Gastroesophageal sphincter (tissue), 3 donors: ENCODE results near the gene OR52L1.

Experiments
- CTCF ChIP-seq, 4 experiments: fragments of 200-600 bp in 2 of 4; fragments of 450-650 bp in 2 of 4; sonication (generic) in 1 of 4; IDR thresholded peaks; one replicate each; pipeline ENCODE4 v1.5.1; 2017 to 2019; ENCODE audit warnings: antibody characterized with exemption in 4 of 4, mild to moderate bottlenecking in 2 of 4, moderate library complexity in 2 of 4
- POLR2A ChIP-seq, 2 donors: fragments of 450-650 bp; IDR thresholded peaks; one replicate each; pipeline ENCODE4 v1.6.1; 2017; ENCODE audit warnings: antibody characterized with exemption in 2 of 2, mild to moderate bottlenecking in 2 of 2, moderate library complexity in 1 of 2
- POLR2AphosphoS5 ChIP-seq: sonication (generic); formaldehyde crosslinking; IDR thresholded peaks from one replicate; pipeline ENCODE4 v1.6.1; 2017; ENCODE audit warnings: antibody characterized with exemption

- TF ChIP-seq POLR2A (IDR thresholded peaks at IDR 0.05), result no peak
- no peak for TF ChIP-seq CTCF (IDR thresholded peaks at IDR 0.05)
- no peak for TF ChIP-seq POLR2AphosphoS5
These were observed 46.0 kb downstream of the OR52L1 start for GRCh38 chr11:5940748-5941147.
